ENCODE measurements around the gene MPP3. TPM values are rescaled to one million over a fixed set of nuclear protein-coding genes. Genes with fewer than 3 reads are reported as not detected.

The MPP3 gene
- total and polyA plus RNA-seq, 2 of the 4 experiments (the other 2 are of a cell fraction) = 5.7 to 11.9 TPM

DNA sequence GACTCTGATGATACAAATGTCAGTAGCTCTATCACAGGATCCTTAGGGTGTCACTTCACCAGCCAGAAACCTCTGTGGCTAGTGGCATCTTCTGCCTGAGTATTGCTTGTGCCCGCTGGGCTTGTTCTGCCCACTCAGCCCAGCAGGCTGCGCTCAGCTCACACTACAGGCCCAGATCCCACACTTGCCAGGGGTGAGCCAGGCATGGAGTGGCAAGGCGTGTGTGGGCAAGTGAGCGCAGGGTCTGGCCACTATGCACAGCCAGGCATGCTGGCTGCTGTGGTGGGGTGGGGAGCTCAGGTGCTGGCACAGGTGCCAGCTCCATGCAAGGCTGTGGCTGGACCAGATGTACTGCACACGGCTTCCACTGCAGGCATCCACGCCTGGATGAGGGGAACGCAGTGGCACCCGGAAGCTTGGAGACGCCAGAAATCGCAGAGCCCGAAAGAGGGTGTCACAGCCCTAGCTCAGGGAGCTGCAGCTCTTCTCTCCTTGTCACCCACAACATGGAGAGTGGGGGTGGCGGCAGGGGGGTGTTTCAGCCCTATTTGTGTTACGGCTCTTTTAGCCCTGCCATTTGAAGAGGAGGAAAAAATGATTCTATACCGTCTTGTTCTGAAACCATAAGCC lies 42.5 kb downstream of the MPP3 start:
- H3K4me3 ChIP-seq (ENCODE audit: insufficient read depth, low read depth, low read length) = no peak overlapping the region
- intact Hi-C loops (cut with micrococcal nuclease) (no loop called here), dilution Hi-C loops (cut with HindIII; ENCODE audit: low sequenced_read_pairs, unreplicated experiment) (no loop called here), in situ Hi-C loops (cut with MboI; ENCODE audit: low sequenced_read_pairs) (no loop called here)
- no peak overlapping the region for H3K18ac ChIP-seq (ENCODE audit: low read depth, low read length)
- no peaks in the 10 kb centered on the region for H3K9me3 ChIP-seq (ENCODE audit: control insufficient read depth, insufficient read depth, low read length)
- no peak overlapping the region for H4K5ac ChIP-seq (ENCODE audit: low read depth, low read length)
- POLR2A ChIA-PET (ENCODE audit: unreplicated experiment) = no interaction called here
- H3K14ac ChIP-seq (replicated peaks; ENCODE audit: low read depth, low read length) = no peak overlapping the region
- no peaks in the 10 kb centered on the region for H3K27me3 ChIP-seq (ENCODE audit: control insufficient read depth, insufficient read depth, low read length)
- H2BK15ac ChIP-seq (ENCODE audit: low read depth, low read length) = no peak overlapping the region
- no TSS peak for BruUV-seq (replicated peaks)
- no peaks in the 10 kb centered on the region for H4K20me1 ChIP-seq (ENCODE audit: insufficient read depth, low read length)
- no peak overlapping the region for H3K4ac ChIP-seq (ENCODE audit: low read depth, low read length)
- peaks cover 3% of the 10 kb centered on the region; the same call in 1 of the 2 replicates for H3K9me1 ChIP-seq (ENCODE audit: insufficient read depth, low read length)
- H2AK9ac ChIP-seq (replicated peaks; ENCODE audit: low read depth, low read length, poor library complexity) = no peak overlapping the region
- H3K56ac ChIP-seq (ENCODE audit: extremely low read depth, insufficient read depth, low read length) = no peak overlapping the region
- H2BK20ac ChIP-seq (ENCODE audit: low read depth, low read length) = no peak overlapping the region
- no peaks in the 10 kb centered on the region for H3K79me1 ChIP-seq (ENCODE audit: low read depth in 1 of 2, low read length in 2 of 2)
- H3K23ac ChIP-seq (ENCODE audit: low read depth, low read length) = no peak overlapping the region
- no peak overlapping the region for H3K27ac ChIP-seq (ENCODE audit: insufficient read depth, low read length)
- no peak overlapping the region for H2AK5ac ChIP-seq (ENCODE audit: low read depth, low read length)
- H3K4me2 ChIP-seq (ENCODE audit: low read depth, low read length) = no peak overlapping the region
- ATAC-seq (ENCODE audit: low read depth) = 0 out of 2 replicates have a peak, but pooled peaks have one; percentile 29
- WGBS, 2 experiments (ENCODE audit: extremely low coverage in 2 of 2, insufficient read length in 1 of 2) = 100% methylated on average over 2 of the region's 14 CpGs; no CpG with 5 or more reads in 1 of the 2 experiments
- no peaks in the 10 kb centered on the region for H3K4me1 ChIP-seq (ENCODE audit: control insufficient read depth, insufficient read depth, low read length)
- H3K36me3 ChIP-seq (ENCODE audit: control insufficient read depth, insufficient read depth, low read length) = no peaks in the 10 kb centered on the region
- no peak overlapping the region for H2AFZ ChIP-seq (replicated peaks; ENCODE audit: low read length, poor library complexity)
- H2BK5ac ChIP-seq (ENCODE audit: low read depth, low read length, poor library complexity, severe bottlenecking) = no peak overlapping the region
- no peak overlapping the region for H2BK120ac ChIP-seq (ENCODE audit: low read depth, low read length)
- no peak overlapping the region for H4K91ac ChIP-seq (ENCODE audit: insufficient read depth, low read depth, low read length)
- CTCF ChIA-PET = no interaction called here
- TF ChIP-seq FOS (IDR thresholded peaks at IDR 0.05; ENCODE audit: low read depth, low read length) (no peak), RFX5 (IDR thresholded peaks at IDR 0.05; ENCODE audit: low read depth, low read length) (no peak), CEBPB (IDR thresholded peaks at IDR 0.05; ENCODE audit: low read depth, low read length) (no peak), RAD21 (IDR thresholded peaks at IDR 0.05; ENCODE audit: low read length) (peak; percentile 35), MAFK (IDR thresholded peaks at IDR 0.05; ENCODE audit: low read depth, low read length) (no peak), SMC3 (IDR thresholded peaks at IDR 0.05; ENCODE audit: low read depth, low read length) (peak; percentile 10; the same call in 1 of the 2 replicates), MAZ (IDR thresholded peaks at IDR 0.05; ENCODE audit: borderline replicate concordance, low read depth, low read length) (no peak), CHD1 (IDR thresholded peaks at IDR 0.05; ENCODE audit: low read depth, low read length) (no peak), NFE2L2 (IDR thresholded peaks at IDR 0.05; ENCODE audit: low read depth, low read length) (no peak), POLR2A (IDR thresholded peaks at IDR 0.05; ENCODE audit: low read depth, low read length) (no peak), BHLHE40 (IDR thresholded peaks at IDR 0.05; ENCODE audit: low read depth, low read length) (no peak), MXI1 (IDR thresholded peaks at IDR 0.05; ENCODE audit: borderline replicate concordance, low read depth, low read length) (no peak), RCOR1 (IDR thresholded peaks at IDR 0.05; ENCODE audit: insufficient replicate concordance, low read length) (no peak)
- TF ChIP-seq, protein P1, sequence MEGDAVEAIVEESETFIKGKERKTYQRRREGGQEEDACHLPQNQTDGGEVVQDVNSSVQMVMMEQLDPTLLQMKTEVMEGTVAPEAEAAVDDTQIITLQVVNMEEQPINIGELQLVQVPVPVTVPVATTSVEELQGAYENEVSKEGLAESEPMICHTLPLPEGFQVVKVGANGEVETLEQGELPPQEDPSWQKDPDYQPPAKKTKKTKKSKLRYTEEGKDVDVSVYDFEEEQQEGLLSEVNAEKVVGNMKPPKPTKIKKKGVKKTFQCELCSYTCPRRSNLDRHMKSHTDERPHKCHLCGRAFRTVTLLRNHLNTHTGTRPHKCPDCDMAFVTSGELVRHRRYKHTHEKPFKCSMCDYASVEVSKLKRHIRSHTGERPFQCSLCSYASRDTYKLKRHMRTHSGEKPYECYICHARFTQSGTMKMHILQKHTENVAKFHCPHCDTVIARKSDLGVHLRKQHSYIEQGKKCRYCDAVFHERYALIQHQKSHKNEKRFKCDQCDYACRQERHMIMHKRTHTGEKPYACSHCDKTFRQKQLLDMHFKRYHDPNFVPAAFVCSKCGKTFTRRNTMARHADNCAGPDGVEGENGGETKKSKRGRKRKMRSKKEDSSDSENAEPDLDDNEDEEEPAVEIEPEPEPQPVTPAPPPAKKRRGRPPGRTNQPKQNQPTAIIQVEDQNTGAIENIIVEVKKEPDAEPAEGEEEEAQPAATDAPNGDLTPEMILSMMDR (conservative IDR thresholded peaks at IDR 0.05; ENCODE audit: low read depth, low read length) = peak; percentile 26; the same call in 1 of the 2 replicates
- TF ChIP-seq, protein P2, sequence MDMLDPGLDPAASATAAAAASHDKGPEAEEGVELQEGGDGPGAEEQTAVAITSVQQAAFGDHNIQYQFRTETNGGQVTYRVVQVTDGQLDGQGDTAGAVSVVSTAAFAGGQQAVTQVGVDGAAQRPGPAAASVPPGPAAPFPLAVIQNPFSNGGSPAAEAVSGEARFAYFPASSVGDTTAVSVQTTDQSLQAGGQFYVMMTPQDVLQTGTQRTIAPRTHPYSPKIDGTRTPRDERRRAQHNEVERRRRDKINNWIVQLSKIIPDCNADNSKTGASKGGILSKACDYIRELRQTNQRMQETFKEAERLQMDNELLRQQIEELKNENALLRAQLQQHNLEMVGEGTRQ (IDR thresholded peaks at IDR 0.05; ENCODE audit: low read depth, low read length) = no peak
- TF ChIP-seq, protein P3, sequence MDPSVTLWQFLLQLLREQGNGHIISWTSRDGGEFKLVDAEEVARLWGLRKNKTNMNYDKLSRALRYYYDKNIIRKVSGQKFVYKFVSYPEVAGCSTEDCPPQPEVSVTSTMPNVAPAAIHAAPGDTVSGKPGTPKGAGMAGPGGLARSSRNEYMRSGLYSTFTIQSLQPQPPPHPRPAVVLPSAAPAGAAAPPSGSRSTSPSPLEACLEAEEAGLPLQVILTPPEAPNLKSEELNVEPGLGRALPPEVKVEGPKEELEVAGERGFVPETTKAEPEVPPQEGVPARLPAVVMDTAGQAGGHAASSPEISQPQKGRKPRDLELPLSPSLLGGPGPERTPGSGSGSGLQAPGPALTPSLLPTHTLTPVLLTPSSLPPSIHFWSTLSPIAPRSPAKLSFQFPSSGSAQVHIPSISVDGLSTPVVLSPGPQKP (IDR thresholded peaks at IDR 0.05; ENCODE audit: borderline replicate concordance, low read depth, low read length) = no peak
- no peak overlapping the region for H4K8ac ChIP-seq (ENCODE audit: low read depth in 2 of 2, low read length in 2 of 2)
- H3K9ac ChIP-seq (ENCODE audit: low read depth, low read length) = no peak overlapping the region
- DNase-seq = no peak
